ENCODE data around the gene MED25. TPM values are rescaled to one million over a fixed set of nuclear protein-coding genes. Genes with fewer than 3 reads are reported as not detected.

Gene MED25
- total and polyA plus RNA-seq, 9 of the 15 experiments (the other 6 are each of a cell fraction or from before 2014, with no cell fraction given), result 4.1 to 93.9 (median 19.3) TPM

DNA sequence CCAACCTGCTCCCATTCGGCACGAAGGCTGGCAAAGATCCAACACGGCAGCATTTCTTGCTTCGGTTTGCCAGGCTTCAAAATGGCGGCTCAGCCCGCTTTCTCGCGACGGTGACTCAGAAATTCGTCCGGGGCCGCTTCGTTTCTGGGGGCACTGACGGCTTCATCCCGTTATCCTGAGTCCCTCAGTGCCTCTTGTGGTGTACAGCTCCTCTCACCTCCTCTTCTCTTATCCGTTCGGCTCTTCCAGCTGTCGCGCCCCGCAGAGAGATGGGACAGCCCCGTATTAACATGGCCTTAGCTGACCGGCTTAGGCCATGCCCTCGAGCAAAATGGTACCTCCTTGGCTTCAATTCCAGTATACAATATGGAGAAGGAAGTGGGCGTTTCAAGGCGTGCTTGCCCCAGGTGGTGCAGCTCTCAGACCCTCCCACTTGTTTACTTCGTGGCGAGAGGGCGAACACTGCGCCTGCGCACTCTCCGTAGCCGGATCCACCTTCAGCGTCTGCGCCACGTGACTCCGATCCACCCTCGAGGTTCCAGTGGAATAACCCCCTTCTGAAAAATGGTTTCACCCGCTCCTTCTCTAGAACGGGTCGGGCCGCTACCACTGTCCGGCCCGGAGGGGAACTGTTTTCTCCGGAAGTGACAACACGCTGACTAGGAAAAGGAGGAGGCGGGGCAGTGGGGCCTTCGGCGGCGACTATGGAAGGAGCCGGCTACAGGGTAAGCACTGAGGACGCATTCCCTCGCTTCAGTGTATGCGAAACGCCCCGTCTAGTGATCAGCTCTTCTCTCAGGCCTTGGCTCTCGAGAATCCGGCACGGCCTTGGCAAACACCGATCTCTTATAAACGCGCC lies 59.2 kb downstream of the MED25 start, which contains the start of the genes AKT1S1 and TBC1D17 (continued):
- TF ChIP-seq POLR2AphosphoS5 (IDR thresholded peaks at IDR 0.05; ENCODE audit: control insufficient read depth, insufficient read depth, low read depth, low read length) (peak; percentile 64), ZNF253 (CRISPR knock-in tag; conservative IDR thresholded peaks at IDR 0.05) (no peak), ZNF232 (CRISPR knock-in tag; IDR thresholded peaks at IDR 0.05) (no peak), IFI16 (CRISPR knock-in tag; IDR thresholded peaks at IDR 0.05) (no peak), ZNF140 (CRISPR knock-in tag; IDR thresholded peaks at IDR 0.05) (no peak), NFYB (IDR thresholded peaks at IDR 0.05; ENCODE audit: extremely low read depth, insufficient read length) (no peak), HOXB6 (CRISPR knock-in tag; IDR thresholded peaks at IDR 0.05; ENCODE audit: borderline replicate concordance) (no peak), COPS2 (conservative IDR thresholded peaks at IDR 0.05) (no peak), HDAC1 (IDR thresholded peaks at IDR 0.05) (peak in 1 of 2 experiments; percentile 13; a peak in 1 of 4 replicates), MIER1 (IDR thresholded peaks at IDR 0.05; ENCODE audit: low read depth) (no peak), SFPQ (IDR thresholded peaks at IDR 0.05; ENCODE audit: low read depth, low read length) (no peak), BRF1 (IDR thresholded peaks at IDR 0.05; ENCODE audit: borderline replicate concordance, extremely low read depth, insufficient read length) (no peak), ZNF436 (CRISPR knock-in tag; IDR thresholded peaks at IDR 0.05) (no peak), POLR2H (tag; IDR thresholded peaks at IDR 0.05; ENCODE audit: low read depth) (peak; percentile 63), BCL6 (CRISPR knock-in tag; IDR thresholded peaks at IDR 0.05) (no peak), PHF8 (IDR thresholded peaks at IDR 0.05; ENCODE audit: borderline replicate concordance, low read length) (peak; percentile 84), DMBX1 (CRISPR knock-in tag; IDR thresholded peaks at IDR 0.05; ENCODE audit: borderline replicate concordance) (no peak), ZKSCAN8 (CRISPR knock-in tag; IDR thresholded peaks at IDR 0.05) (no peak), SMAD1 (IDR thresholded peaks at IDR 0.05; ENCODE audit: low read depth, low read length, partially characterized antibody) (peak; percentile 72), MCM7 (IDR thresholded peaks at IDR 0.05) (no peak), KLF10 (CRISPR knock-in tag; IDR thresholded peaks at IDR 0.05) (no peak), CREM (IDR thresholded peaks at IDR 0.05; ENCODE audit: low read depth) (peak; percentile 93)
- TF ChIP-seq, protein P1, sequence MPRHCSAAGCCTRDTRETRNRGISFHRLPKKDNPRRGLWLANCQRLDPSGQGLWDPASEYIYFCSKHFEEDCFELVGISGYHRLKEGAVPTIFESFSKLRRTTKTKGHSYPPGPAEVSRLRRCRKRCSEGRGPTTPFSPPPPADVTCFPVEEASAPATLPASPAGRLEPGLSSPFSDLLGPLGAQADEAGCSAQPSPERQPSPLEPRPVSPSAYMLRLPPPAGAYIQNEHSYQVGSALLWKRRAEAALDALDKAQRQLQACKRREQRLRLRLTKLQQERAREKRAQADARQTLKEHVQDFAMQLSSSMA (CRISPR knock-in tag; IDR thresholded peaks at IDR 0.05), result no peak
- TF ChIP-seq, protein P2, sequence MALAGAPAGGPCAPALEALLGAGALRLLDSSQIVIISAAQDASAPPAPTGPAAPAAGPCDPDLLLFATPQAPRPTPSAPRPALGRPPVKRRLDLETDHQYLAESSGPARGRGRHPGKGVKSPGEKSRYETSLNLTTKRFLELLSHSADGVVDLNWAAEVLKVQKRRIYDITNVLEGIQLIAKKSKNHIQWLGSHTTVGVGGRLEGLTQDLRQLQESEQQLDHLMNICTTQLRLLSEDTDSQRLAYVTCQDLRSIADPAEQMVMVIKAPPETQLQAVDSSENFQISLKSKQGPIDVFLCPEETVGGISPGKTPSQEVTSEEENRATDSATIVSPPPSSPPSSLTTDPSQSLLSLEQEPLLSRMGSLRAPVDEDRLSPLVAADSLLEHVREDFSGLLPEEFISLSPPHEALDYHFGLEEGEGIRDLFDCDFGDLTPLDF (CRISPR knock-in tag; IDR thresholded peaks at IDR 0.05), result peak; percentile 23; the same call in 1 of the 2 replicates

Measured in K562 (cell line).